BJ (cell line): Measurements from ENCODE around the gene KAT6B. TPM values are rescaled to one million over a fixed set of nuclear protein-coding genes. Genes with fewer than 3 reads are reported as not detected.

Experiments
- CTCF ChIA-PET: fragments of 350-600 bp; formaldehyde crosslinking; extraction: SDS; loops from one replicate; lab custom pipeline; 2021; ENCODE audit warnings: antibody characterized with exemption, inconsistent platforms; lab: Yijun Ruan, JAX
- POLR2A ChIA-PET: fragments of 300-600 bp; sonication (Branson Sonifier 250); formaldehyde crosslinking; extraction: SDS; loops from one replicate; lab custom pipeline; 2021; ENCODE audit warnings: antibody characterized with exemption; lab: Charles Lee
- DNase-seq: peaks from one replicate; pipeline ENCODE4 v3.0.0-alpha.2; 2011; ENCODE audit warnings: low read depth
- H3K27me3 ChIP-seq: 2 replicates; pipeline ENCODE4 v1.6.0; 2011; ENCODE audit warnings: low read length; ENCODE audit not compliant: control insufficient read depth, insufficient read depth
- H3K36me3 ChIP-seq: 2 replicates; pipeline ENCODE4 v1.5.1; 2011; ENCODE audit warnings: low read length; ENCODE audit not compliant: control insufficient read depth, insufficient read depth
- H3K4me3 ChIP-seq: 2 replicates; pipeline ENCODE4 v1.5.1; 2011; ENCODE audit warnings: low read depth, mild to moderate bottlenecking, control low read depth, low read length
- polyA plus RNA-seq: library from polyadenylated mRNA; depleted of rRNA; stranded (reverse); fragments of >200 nt; gene quantifications from 2 replicates; pipeline ENCODE4 v1.2.3, GENCODE V29; 2011
- TF ChIP-seq, protein P1 (sequence below): IDR thresholded peaks from 2 replicates; pipeline ENCODE4 v1.5.1; 2011; ENCODE audit warnings: low read depth, mild to moderate bottlenecking, control low read depth, inconsistent platforms, low read length, moderate library complexity; ENCODE audit not compliant: insufficient read depth

KAT6B gene
- polyA plus RNA-seq, 1 experiment, result 5.1 TPM

- no peaks in the 10 kb centered on the region for H3K27me3 ChIP-seq
- H3K36me3 ChIP-seq, result no peaks in the 10 kb centered on the region
- H3K4me3 ChIP-seq, result no peak overlapping the region
- CTCF ChIA-PET, result interaction anchor here (1.5 kb wide), 1 partner anchor 33 kb away, joined by 6 read pairs; no protein-coding TSS in a partner anchor
- no peak for DNase-seq
- TF ChIP-seq, protein P1, sequence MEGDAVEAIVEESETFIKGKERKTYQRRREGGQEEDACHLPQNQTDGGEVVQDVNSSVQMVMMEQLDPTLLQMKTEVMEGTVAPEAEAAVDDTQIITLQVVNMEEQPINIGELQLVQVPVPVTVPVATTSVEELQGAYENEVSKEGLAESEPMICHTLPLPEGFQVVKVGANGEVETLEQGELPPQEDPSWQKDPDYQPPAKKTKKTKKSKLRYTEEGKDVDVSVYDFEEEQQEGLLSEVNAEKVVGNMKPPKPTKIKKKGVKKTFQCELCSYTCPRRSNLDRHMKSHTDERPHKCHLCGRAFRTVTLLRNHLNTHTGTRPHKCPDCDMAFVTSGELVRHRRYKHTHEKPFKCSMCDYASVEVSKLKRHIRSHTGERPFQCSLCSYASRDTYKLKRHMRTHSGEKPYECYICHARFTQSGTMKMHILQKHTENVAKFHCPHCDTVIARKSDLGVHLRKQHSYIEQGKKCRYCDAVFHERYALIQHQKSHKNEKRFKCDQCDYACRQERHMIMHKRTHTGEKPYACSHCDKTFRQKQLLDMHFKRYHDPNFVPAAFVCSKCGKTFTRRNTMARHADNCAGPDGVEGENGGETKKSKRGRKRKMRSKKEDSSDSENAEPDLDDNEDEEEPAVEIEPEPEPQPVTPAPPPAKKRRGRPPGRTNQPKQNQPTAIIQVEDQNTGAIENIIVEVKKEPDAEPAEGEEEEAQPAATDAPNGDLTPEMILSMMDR, result no peak
- POLR2A ChIA-PET, result no interaction called here
These were observed 238.7 kb downstream of the KAT6B start for GRCh38 chr10:75065076-75065475.

- Histone ChIP-seq H3K4me3 (no peak overlapping the region), H3K27me3 (no peaks in the 10 kb centered on the region), H3K36me3 (no peaks in the 10 kb centered on the region)
- TF ChIP-seq, protein P1, result no peak
- DNase-seq, result no peak
- POLR2A ChIA-PET, result no interaction called here
- CTCF ChIA-PET, result interaction anchor here (1.5 kb wide), 1 partner anchor 32 kb away, joined by 6 read pairs; no protein-coding TSS in a partner anchor
These were observed 239.9 kb downstream of the KAT6B start for GRCh38 chr10:75066271-75066670.

DNA sequence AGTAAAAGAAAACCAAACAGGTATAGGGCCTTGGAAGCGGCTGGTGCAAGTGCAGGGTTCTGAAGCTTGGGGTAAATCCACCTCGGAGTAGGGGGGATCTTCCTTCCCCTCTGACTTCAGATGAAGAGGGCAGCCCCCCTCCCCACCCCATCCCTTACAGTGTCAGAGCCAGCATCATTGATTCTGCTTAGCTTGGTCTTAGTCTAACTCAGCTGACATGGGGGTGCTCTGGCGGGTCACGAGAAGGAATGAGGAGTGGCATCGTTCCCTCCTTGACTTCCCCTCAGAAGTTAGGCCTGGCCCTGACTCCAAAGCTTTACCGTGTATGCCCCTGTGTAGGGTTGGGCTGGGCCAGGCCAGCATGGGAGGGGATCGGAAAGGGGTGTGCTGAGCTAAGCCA is 240.9 kb downstream of the KAT6B start:
- CTCF ChIA-PET, result interaction anchor here (0.8 to 0.9 kb wide), 2 partner anchors 31 to 34 kb away, joined by 3 read pairs; no protein-coding TSS in a partner anchor
- POLR2A ChIA-PET, result no interaction called here
- no peaks in the 10 kb centered on the region for H3K36me3 ChIP-seq
- TF ChIP-seq, protein P1, result no peak
- no peak overlapping the region for H3K4me3 ChIP-seq
- no peaks in the 10 kb centered on the region for H3K27me3 ChIP-seq
- no peak for DNase-seq

- CTCF ChIA-PET, result interaction anchor here (0.9 kb wide), 1 partner anchor 30 kb away, joined by 3 read pairs; no protein-coding TSS in a partner anchor
- H3K27me3 ChIP-seq, result no peaks in the 10 kb centered on the region
- TF ChIP-seq, protein P1, result no peak
- POLR2A ChIA-PET, result no interaction called here
- no peak overlapping the region for H3K4me3 ChIP-seq
- DNase-seq, result no peak
- no peaks in the 10 kb centered on the region for H3K36me3 ChIP-seq
These were observed 242.1 kb downstream of the KAT6B start for GRCh38 chr10:75068523-75068922.

GRCh38 chr10:75070476-75070875 is 244.1 kb downstream of the KAT6B start:
- CTCF ChIA-PET, result interaction anchor here (1.1 kb wide), 1 partner anchor 16 kb away, joined by 3 read pairs; no protein-coding TSS in a partner anchor
- no peak for DNase-seq

More at GRCh38 chr10:75070476-75070875, 244.1 kb downstream of the KAT6B start:
- POLR2A ChIA-PET, result no interaction called here
- no peaks in the 10 kb centered on the region for H3K36me3 ChIP-seq
- no peaks in the 10 kb centered on the region; the same call in 1 of the 2 replicates for H3K27me3 ChIP-seq
- TF ChIP-seq, protein P1, result no peak
- H3K4me3 ChIP-seq, result no peak overlapping the region
